HG03521 (cell line): ENCODE data around the gene PI4KB.

ENCODE experiments used
- ATAC-seq: cut with Tn5 transposase; IDR thresholded peaks from one replicate; pipeline ENCODE4 v1.9.1; 2021; ENCODE audit warnings: mild to moderate bottlenecking, moderate library complexity; ENCODE audit not compliant: unreplicated experiment

PI4KB gene

GRCh38 chr1:151312826-151313225 is 14.4 kb downstream of the PI4KB start:
- no peak for ATAC-seq

GRCh38 chr1:151312411-151312810 is 14.8 kb downstream of the PI4KB start:
- ATAC-seq: no peak

GRCh38 chr1:151311589-151312331 is 15.5 kb downstream of the PI4KB start:
- no peak for ATAC-seq

- ATAC-seq: no peak
These were observed 16.2 kb downstream of the PI4KB start for GRCh38 chr1:151311011-151311410.

- no peak for ATAC-seq
These were observed 17.3 kb downstream of the PI4KB start for GRCh38 chr1:151309811-151310323.

- no peak for ATAC-seq
These were observed 32.3 kb downstream of the PI4KB start for GRCh38 chr1:151294742-151295462.

- no peak for ATAC-seq
These were observed 34.1 kb downstream of the PI4KB start for GRCh38 chr1:151293093-151293492.

GRCh38 chr1:151292207-151293030 is 34.8 kb downstream of the PI4KB start:
- ATAC-seq: no peak

- no peak for ATAC-seq
These were observed 36.4 kb downstream of the PI4KB start for GRCh38 chr1:151290709-151291303.

- ATAC-seq: no peak
These were observed 37.1 kb downstream of the PI4KB start for GRCh38 chr1:151289991-151290708.

- ATAC-seq: no peak
These were observed 37.9 kb downstream of the PI4KB start for GRCh38 chr1:151289080-151289935.

GRCh38 chr1:151288502-151288901 is 38.7 kb downstream of the PI4KB start:
- ATAC-seq: no peak

- no peak for ATAC-seq
These were observed 39.3 kb downstream of the PI4KB start for GRCh38 chr1:151287767-151288500.

GRCh38 chr1:151287341-151287699 is 39.9 kb downstream of the PI4KB start:
- no peak for ATAC-seq

- no peak for ATAC-seq
These were observed 40.4 kb downstream of the PI4KB start for GRCh38 chr1:151286619-151287340.

GRCh38 chr1:151284013-151284577 is 43.1 kb downstream of the PI4KB start:
- no peak for ATAC-seq

- no peak for ATAC-seq
These were observed 44.1 kb downstream of the PI4KB start for GRCh38 chr1:151282883-151283725.
